HG03457 (cell line): Measurements from ENCODE around the gene RAB31.
"Not testable (repeated sequence)": the region's sequence is repeated elsewhere in the genome, so short reads cannot be mapped to it uniquely, and the experiment has no call there.

Experiments
- ATAC-seq: cut with Tn5 transposase; IDR thresholded peaks from one replicate; pipeline ENCODE4 v1.9.1; 2021; ENCODE audit warnings: moderate number of reproducible peaks; ENCODE audit not compliant: unreplicated experiment

RAB31 gene

DNA sequence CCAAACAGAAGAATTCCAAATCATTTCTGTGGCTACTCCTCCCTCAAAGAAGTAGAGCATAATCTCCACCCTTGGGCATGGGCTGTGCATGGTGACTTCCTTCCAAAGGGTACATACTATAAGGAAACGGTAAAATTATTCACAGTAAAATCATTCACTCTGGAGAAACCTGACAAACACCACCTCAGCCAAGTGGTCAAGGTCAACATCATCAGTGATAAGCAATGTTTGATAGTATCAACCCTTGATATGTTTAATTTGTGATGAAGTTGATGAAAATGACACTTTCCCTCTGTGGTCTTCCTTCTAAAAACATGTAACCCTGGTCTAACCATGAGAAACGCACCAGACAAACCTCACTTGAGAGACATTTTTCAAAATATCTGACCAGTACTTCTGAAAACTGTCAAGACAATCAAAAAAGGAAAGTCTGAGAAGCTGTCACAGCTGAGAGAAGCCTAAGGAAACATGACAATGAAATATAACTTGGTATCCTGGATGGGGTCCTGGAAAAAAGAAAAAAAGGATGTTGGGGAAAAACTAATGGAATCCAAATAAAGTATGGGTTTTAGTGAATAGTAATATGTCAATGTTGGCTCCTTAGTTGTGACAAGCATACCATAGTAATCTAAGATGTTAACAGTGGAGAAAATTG, 168.2 kb downstream of the RAB31 start:
- no peak for ATAC-seq

DNA sequence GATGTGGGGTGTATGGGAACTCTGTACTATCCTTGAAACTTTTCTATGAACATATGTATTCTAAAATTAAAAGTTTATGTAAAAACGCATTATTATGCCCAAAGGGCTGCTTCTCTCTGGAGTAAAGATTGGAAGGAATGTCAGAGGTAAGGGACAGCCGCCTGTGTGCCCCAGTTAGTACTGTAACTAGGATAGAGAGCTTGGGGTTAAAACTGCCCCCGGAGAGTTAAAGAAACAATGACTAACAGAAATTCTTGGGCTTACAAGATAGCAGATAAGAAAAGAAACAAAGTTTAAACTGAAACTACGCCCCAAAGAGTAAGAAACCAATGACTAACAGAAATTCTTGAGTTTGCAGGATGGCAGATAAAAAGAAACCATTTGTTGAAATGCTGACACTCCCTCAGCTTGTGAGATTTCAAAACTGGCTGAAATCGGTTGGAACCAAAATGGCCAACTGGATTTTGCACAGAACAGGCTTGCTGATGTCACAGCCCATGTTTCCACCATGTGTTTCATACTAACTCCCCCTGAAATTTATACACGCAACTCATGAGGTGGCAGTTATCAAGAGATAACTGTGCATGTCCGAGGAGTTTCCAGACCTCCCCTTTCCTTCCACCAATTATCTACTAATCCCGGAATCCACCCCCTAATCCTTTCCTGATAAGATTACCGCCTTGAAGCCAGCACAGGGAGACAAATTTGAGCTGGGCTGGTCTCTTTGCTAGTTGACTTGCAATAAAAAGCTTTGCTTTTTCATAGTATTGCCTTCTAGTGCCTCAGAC, 169.0 kb downstream of the RAB31 start:
- no peak for ATAC-seq

DNA sequence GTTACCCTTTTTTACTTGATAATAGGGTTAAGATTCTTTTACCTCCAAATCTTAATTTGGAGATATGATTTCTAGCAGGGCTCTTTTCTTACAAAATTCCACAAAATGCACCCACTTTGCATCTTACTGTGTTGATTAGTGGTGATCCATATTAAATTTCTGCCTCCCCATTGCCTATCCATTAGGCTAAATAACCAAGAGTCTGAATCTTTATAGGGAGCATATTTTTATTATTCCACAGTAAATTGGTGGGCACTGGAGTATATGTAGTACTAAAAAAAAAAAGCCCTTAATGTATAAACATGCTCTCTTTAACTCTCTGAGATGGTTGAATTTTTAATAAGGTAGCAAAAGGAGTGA, 169.5 kb downstream of the RAB31 start:
- no peak for ATAC-seq

DNA sequence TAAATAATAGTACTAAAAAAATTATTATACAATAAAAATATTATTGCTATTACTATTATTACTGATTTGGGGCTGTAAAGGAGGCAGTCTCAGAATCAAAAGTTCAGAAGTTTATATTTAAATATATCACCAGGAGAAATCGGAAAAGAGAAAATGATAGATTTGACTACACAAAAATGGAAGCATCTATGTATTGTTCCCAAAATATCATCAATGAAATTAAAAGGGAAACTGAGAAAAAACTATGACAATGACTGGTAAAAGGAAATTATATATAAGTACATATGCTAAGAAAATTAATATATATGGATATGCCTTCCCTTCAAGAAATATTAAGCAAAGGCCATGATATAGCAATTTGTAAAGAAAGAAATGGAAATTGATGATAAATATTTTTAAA, 170.0 kb downstream of the RAB31 start:
- no peak for ATAC-seq

DNA sequence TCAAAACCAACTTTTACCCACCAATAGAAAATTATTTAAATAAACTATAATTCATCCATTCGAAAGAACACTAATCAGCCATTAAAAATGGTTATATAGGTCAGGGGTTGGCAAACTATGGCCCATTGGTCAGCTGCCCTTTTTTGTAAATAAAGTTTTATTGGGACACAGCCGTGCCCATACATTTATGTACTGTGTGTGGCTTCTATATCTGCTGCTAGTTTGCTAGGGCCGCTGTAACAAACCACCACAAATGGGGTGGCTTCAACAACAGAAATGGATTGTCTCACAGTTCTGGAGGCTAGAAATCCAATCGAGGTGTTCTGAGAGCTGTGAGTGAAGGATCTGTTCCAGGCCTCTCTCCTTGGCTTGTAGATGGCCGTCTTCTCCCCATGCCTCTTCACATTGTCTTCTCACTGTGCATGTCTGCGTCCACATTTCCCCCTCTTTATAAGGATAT, 170.7 kb downstream of the RAB31 start:
- ATAC-seq = no peak

DNA sequence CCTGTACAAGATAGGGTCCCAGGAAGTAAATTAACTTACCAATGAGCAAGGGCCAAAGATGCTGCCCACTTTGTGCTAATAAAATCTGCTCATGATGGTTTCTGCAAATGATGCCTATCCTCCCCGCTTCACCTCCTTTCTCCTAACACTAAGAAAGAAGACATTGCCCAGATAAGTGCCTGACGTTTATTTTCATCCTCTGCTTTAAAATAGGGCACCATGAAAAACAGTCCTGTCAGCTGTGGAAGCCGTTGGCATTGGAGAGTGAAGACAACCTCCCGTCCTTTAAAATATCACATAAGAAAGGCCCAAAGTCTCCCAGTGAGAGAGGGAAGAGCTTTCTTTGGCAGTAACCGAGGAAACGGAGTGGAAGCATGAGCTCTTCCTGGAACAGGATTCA, 176.0 kb downstream of the RAB31 start:
- no peak for ATAC-seq

DNA sequence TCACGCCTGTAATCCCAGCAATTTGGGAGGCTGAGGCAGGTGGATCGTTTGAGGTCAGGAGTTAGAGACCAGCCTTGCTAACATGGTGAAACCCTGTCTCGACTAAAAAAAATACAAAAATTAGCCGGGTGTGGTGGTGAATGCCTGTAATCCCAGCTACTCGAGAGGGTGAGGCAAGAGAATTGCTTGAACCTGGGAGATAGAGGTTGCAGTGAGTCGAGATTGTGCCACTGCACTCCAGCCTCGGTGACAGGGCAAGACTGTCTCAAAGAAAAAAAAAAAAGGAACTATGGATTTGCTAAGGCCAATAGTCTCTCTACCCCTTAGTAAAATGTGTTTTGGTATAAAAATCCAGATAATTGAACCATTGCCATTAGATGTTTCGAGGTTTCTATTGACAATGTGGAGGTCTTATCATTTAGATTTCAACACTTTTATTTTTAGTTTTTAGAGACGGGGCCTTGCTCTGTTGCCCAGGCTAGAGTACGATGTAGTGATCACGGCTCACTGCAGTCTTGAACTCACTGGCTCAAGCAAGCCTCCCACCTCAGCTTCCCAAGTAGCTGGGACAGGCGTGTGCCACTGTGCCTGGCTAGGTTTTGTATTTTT, 176.5 kb downstream of the RAB31 start:
- ATAC-seq = no peak

DNA sequence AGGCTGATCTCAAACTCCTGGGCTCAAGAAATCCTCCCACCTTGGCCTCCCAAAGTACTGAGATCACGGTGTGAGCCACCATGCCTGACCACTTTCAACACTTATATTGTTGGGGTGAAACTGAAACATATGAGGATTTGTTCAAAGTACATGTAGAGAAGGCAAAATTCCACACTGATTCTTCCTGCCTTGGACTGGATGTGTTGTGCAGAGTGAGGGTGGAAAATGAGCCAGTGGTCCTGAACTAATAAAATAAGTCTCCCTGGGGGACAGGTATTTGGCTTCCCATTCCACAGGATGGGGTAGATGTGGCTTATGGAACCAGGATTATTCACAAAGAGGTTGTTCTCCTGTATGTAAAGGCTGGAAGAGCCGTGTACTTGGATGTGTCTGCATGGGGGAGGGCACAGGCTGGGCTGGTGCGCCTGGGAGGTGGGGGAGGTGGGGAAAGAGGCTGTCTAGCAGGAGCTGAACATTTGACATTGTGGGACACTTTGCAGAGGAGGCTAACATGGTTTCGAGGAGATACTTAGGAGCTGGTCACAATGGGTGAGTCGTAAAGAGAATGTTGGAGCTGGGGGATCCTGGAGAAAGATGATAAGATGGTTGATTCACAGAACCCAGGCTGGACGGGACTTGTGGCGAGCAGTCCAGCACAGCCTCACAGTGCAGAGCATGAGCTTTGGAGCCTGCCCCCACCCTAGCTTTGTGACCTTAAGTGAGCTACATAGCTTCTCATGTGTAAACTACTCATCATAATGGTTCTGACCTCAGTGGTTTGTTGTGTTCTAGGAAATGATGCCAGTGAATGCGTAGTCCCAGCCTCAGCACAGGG, 177.3 kb downstream of the RAB31 start, which contains the start of gene TXNDC2:
TSS of gene TXNDC2 (plus strand) at position 804 of the 835 bp plus-strand sequence. CDS start 708 bp downstream, outside the sequence.
- ATAC-seq = no peak

DNA sequence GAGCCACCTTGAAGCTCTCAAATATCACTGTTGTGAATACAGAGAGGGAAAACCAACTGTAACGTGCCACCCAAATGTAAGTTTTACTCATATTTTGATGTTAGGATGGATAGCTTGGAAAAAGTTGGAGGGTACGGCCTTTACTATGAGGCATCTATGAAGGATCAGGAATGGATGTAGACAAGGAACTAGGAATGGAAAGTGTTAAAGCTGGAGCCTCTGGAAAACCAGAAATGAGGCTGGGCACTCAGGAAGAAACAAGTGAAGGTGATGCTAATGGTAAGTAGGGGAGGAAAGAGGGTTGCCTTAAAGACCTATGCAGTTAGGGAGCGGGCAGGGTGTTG, 177.9 kb downstream of the RAB31 start:
- ATAC-seq = no peak

DNA sequence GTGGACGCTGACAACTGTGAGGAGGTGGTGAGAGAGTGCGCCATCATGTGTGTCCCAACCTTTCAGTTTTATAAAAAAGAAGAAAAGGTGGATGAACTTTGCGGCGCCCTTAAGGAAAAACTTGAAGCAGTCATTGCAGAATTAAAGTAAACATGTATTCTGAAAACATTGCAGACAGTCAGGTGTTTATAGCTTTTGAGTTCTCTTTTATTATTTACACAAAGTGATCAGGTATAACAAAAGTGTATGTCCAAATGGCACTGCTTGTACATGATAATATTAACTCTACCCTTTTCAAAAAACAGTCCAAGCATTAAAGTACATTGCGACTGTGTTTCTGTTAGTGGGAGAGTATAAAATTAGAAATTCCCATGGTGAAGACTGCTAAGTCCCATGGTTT, 179.9 kb downstream of the RAB31 start:
- no peak for ATAC-seq

DNA sequence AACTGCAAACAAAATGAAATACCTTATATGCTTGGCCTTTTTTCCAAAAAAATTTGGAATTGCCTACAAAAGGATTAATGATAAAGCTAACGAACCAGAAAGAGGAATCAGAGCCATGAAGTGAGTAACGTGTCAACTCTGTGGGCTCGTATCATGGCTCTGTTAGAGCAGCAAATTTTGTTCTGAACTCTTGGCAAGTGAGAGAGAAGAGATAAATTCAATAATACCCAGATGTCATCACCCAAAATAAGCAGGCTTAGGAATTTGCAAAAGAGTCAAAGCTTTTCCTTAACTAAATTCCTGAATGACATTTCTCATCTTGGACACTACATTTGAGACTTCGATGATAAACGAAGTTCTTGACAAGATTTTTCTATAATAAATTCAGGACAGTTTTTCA, 182.1 kb downstream of the RAB31 start:
- ATAC-seq = no peak

DNA sequence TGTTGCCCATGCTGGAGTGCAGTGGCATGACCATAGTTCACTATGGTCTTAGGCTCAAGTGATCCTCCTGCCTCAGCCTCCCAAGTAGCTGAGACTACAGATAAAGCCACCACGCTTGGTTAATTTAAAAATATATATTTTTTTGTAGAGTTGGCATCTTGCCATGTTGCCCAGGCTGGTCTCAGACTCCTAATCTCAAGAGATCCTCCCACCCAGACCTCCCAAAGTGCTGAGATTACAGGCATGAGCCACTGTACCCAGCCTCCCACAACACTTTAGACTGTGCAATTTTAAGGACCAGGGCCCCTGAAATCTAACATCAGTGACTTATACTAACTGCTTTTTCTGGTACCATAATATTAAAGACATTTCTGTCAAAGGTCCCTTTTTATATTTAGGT, 182.9 kb downstream of the RAB31 start:
- ATAC-seq = no peak

DNA sequence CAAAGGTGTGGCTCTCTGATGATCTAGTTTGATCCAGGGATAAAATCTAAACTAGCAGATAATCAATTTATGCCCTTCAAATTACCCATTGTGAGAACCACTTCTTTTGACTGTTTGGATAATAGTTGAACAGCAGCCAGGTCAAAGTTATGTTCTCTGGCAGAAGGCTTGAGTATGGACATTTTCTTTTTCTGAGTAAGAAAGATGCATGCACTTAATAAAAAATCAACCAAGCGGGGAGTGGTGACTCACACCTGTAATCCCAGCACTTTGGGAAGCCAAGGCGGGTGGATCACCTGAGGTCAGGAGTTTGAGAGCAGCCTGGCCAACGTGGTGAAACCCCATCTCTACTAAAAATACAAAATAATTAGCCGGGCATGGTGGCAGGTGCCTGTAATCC, 183.4 kb downstream of the RAB31 start:
- not testable (repeated sequence) for ATAC-seq

DNA sequence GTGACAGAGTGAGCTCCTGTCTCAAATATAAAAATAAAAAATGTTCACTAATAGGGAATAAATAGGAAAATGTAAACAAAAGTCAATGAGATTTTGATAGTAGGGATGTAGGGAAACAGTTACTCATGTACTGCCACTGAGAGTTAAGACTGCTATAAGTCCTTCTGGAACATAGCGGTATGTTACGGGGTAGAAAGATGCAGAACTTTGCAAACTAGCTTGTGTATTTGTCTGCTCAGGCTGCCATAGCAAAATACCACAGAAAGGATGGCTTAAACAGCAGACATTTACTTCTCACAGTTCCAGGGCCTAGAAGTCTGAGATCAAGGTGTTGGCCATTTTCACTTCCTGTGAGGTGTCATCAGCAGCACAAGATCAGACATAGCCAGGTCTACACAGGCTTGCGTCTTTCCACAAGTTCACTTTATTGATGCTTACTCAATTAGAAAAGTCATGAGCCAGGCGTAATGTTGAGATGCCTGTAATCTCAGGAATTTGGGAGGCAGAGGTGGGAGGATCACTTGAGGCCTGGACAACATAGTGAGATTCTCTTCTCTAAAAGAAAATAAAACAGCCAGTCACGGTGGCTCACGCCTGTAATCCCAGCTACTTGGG, 186.5 kb downstream of the RAB31 start:
- no peak for ATAC-seq

DNA sequence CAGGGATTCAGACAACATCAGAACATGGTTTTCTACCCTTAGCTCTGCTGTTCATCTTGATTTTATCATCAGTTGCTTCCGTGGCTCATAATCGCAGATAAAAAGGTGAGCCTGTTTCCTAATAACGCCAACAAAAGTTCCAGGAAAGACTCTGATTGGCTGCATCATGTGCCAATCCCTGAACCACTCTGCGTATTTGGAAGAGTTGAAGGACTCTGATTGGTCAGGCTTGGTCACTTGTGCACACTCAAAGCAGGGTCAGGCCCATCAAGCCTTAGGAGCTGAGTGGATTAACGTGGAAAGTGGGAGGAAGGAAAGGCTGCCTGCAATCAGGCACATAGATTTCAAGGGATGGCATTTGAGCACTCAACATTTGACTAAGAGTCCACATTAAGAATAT, 189.0 kb downstream of the RAB31 start:
- no peak for ATAC-seq

DNA sequence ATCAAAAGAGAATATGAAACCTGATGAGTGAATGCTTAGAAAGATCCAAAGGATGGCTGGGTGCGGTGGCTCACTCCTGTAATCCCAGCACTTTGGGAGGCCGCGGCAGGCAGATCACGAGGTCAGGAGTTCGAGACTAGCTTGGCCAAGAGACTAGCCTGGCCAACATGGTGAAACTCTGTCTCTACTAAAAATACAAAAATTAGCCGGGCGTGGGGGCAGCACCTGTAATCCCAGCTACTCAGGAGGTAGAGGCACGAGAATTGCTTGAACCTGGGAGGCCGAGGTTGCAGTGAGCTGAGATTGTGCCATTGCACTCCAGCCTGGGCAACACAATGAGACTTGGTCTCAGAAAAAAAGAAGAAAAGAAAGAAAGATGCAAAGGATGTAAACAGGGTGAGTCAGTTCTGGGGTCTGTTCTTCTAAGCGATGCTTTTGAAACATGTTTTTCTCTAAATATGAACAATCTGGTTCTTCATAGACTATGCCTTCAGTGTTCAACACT, 189.7 kb downstream of the RAB31 start:
- not testable (repeated sequence) for ATAC-seq

DNA sequence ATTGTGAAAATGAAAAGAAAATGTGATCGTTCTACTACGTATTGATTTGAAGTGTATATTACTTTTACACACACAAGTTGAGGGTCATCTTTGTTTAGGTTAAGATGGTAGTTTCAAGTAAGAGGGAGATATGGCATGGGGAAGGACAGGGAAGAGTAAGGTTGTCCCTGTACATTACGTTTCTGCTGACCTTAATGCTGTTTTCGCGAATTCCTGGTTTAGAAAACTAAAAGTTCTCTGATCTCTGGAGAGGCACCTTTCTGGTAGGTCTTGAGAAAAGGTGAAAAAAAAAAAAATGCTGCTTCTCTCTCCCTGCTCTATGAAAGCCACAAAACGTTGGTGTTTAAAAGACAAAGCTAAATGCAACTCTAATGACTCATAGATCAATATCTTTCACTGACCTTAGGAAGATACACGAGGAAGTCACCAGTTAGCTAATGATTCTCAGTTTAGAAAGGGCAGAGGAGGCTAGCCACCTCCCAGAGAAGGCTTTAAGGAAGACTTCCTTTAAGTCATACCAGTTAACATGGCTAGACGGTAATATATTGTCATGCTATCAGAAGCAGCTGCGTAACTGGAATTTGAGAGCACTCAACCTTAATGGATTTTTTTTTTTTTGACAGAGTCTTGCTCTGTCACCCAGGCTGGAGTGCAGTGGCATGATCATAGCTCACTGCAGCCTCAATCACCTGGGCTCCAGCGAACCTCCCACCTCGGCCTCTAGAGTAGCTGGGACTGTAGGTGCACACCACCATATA, 190.9 kb downstream of the RAB31 start:
- no peak for ATAC-seq

DNA sequence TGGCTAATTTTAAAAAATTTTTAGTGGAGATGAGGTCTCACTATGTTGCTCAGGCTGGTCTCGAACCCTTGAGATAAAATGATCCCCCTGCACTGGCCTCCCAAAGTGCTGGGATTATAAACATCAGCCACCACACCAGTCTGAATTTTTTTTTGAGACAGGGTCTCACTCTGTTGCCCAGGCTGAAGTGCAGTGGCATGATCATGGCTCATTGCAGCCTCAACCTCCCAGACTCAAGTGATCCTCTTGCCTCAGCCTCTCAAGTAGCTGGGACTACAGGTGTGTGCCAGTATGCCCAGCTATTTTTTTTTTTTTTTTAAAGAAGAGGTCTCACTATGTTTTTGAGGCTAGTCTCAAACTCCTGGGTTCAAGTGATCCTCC, 191.4 kb downstream of the RAB31 start:
- not testable (repeated sequence) for ATAC-seq

DNA sequence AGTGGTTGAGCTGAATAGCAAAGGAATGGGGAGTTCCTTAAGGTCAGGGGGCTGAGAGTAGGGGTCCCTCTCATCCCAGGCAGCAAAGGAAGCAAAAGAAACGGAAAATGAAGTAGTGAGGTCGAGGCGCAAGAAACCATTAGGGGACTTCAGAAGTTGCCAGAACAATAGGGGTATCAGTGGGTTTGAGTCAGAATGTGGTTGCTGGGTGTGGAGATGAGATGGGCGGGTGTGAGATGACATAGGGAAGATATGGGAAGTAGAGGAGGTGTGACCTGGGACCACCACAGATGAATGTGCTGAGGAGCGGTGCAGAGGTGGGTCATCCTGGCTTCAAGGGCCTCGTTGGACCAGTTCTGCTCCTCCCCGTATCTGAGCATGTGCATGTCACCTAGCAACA, 192.6 kb downstream of the RAB31 start:
- ATAC-seq = no peak

DNA sequence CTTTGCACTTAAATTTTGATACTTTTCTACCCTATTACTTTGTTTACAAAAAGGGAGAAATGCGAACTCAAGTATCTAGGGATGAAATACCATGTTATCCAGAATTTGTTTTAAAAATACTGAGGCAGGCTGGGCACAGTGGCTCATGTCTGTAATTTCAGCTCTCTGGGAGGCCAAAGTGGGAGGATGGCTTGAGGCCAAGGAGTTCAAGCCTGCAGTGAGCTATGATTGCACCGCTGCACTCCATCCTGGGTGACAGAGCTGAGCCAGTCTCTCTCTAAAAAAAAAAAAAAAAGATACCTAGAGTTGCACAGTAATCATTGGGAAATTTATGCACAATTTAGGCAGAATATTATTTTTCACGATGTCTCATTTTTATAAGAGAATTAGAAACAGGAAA, 193.3 kb downstream of the RAB31 start:
- no peak for ATAC-seq
